ENCODE measurements around the gene WDR83.
"Not testable (repeated sequence)": the region's sequence is repeated elsewhere in the genome, so short reads cannot be mapped to it uniquely, and the experiment has no call there.

Gene WDR83

GRCh38 chr19:12656899-12657571 lies 9.6 kb upstream of the WDR83 start:
- no peak for DNase-seq

DNA sequence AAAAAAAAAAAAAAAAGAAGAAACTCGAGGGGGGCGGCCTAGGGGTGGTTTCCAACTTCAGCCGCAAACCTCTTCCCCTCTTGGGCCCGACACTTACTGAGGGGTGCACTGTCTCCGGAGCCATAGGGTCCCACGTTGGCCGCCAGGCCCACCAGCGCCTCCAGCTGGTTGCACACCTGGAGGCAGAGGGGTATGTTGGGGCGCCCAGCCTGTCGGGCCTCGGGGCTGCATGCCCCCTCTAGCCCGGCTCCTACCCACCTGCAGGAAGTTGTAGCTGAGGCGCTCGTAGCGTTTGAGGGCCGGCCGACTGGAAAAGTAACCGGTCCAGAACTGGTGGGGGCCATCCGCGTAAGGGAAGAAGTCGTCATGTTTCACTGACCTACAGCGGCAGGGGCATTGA lies 8.6 kb upstream of the WDR83 start:
- no peak for DNase-seq

- DNase-seq: no peak
These were observed 5.6 kb upstream of the WDR83 start for GRCh38 chr19:12660980-12661379.

- DNase-seq: no peak
These were observed 2.0 kb upstream of the WDR83 start for GRCh38 chr19:12664406-12665280.

GRCh38 chr19:12665281-12665573 lies 1.4 kb upstream of the WDR83 start:
- DNase-seq: peak; percentile 36

DNA sequence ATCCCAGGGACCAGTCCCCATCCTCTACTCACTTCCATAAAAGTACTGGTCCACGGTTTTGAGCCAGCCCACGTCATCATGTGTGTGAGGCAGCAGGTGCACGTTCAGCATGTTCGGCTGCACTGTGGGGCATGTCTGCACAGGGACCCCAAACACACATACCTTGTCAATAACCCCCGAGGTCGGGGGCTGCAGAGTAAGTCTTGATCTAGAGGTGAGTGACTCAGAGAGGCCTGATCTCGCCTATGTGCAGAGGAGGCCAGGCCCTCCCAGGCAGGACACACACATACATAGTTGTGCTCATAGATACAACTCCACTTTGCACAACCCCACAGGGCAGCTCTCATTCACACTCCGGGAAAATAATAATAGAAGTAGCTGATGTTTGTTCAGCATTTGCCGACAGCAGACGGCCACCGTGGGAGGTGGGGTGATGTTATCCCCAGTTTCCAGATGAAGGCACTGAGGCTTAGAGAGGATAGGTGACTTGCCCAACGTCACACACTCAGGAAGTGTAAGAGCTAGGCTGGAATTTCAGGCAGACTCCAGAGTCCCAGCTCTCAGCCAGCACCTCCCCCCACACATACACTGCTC lies 839 bp upstream of the WDR83 start:
- DNase-seq: no peak

DNA sequence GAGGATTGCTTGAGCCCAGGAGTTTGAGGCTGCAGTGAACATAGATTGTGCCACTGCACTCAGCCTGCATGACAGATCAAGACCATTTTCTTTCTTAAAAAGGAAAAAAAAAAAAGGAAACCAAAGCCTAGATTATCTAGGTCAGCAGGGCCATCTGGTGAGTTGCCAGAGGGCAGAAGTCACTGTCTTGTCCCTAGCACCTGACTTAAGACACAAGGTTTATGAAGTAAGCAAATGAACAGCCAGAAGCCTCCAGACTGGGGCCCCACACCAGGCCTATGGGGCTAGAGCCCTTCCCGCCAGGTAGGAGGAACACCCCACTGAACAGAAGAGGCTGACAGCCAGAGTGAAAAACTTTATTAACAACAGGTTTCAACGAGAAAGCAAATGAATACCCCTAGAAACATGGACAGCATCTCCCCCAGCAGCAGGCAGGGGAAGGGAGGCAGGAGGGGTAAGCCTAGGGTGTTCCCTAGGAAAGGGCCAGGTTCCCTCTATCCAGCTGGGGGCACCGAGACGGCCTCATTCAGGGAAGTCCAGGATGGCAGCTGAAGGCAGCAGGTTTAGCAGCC lies 1.2 kb downstream of the WDR83 start:
- no peak for DNase-seq

DNA sequence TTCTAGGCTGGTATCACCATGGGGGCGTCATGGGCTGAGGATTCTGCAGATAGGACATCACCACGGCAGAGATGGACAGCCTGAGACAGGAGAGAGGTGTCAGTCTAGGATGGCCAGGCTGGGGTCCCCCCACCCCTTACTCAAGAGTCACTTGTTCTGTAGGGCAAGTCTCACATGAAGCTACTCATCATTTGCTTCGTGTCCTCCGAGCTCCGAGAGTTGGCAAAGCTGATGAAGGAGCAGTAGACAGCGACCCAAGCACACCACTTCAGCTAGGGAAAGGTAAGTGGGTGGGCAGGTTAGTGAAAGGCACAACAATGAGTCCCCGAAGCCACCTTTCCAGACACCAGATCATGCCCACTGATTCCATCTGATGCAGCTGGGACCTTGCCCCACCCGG lies 1.7 kb downstream of the WDR83 start:
- no peak for DNase-seq

- DNase-seq: peak; percentile 69
These were observed 2.3 kb downstream of the WDR83 start for GRCh38 chr19:12668932-12669269.

GRCh38 chr19:12669270-12670158 lies 2.9 kb downstream of the WDR83 start:
- peak; percentile 68 for DNase-seq

DNA sequence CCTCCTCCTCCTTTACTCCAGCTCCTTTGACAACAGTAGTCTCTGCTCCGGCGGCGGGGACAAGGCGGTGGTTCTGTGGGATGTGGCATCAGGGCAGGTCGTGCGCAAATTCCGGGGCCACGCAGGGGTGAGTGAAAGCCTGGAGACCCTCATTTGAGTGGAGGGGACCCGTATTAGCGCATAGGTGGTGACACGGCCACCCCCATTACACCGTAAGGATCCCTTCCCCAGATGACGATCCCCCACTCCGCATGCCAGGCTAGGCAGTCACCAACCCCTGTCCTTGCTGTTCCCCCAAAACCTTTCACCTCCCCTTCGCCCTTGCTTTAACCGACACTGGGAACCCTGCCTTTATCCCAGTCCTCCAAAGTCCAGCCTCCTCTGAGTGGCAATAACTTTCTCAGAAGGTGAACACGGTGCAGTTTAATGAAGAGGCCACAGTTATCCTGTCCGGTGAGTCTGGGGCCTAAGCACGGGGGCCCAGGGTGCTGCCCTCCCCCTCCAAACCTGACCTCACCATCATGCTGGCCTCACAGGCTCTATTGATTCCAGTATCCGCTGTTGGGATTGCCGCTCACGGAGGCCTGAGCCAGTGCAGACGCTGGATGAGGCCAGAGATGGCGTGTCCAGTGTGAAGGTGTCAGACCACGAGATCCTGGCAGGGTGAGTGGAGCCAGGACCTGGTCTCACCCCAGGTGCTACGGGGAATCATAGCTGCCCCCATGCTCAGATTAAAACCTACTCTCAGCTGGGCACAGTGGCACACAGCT lies 3.7 kb downstream of the WDR83 start:
- DNase-seq: no peak

GRCh38 chr19:12672744-12673143 lies 6.1 kb downstream of the WDR83 start:
- no peak for DNase-seq

DNA sequence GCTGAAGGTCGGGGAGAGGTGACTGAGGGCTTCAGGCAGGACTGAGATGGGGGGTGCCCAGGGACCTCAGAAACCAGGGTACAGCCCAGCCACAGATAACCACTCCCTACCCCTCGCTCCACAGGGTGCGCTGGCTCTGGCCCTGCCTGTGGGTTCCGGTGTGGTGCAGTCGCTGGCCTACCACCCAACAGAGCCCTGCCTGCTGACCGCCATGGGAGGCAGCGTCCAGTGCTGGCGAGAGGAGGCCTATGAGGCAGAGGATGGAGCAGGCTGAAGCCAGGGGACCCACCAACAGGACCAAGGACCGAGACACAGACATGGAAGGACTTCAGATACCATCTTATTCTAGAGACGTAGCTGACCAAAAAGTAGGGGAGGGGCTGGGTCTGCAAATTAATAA lies 8.8 kb downstream of the WDR83 start:
- no peak for DNase-seq

DNA sequence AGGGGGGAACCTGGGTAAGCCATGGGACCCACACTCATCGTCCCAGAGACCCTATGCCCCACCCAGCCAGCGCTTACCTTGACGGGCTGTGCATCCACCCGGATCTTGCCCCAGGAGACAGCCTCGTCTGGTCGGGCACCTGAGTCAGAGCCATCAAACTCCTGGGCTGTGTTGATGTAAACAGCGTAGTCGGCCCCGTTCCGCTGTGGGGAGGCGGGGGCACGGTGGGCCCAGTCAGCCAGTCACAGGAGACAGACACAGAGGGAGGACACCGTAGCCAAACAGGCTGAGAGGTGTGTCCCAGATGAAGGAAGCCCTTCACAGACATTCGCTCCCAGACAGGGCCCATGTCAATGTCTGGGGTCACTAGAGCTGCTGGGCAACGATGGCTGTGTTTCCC lies 9.3 kb downstream of the WDR83 start:
- no peak for DNase-seq

DNA sequence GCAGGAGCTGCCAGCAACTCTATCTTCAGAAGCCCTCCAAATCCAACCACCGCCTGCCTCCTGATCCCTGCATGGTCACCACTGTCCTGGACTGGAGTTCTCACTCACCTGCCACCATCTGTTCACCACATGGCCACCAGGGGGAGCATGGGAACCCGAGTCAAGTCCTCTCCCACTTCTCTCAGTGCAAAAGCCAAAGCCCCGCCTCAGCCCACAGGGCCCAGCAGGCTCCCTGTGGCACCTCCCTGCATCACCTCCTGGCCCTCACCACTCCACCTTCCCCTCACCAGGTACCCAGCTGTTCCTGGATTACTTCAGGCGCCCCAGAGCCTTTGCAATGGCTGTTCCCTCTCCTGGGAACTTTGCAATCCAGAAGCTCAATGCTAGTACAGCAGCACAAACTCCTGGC lies 9.8 kb downstream of the WDR83 start:
- peak; percentile 78 for DNase-seq

GRCh38 chr19:12676928-12677327 lies 10.3 kb downstream of the WDR83 start:
- DNase-seq: no peak

DNA sequence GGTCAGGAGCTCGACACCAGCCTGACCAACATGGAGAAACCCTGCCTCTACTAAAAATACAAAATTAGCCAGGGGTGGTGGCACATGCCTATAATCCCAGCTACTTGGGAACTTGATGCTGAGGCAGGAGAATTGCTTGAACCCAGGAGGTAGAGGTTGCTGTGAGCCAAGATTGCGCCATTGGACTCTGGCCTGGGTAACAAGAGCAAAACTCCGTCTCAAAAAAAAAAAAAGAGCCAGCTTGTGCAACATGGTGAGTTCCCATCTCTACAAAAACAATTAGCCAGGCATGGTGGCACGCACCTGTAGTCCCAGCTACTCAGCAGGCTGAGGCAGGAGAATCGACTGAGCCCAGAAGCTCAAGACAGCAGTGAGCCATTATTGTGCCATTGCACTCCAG lies 11.4 kb downstream of the WDR83 start:
- not testable (repeated sequence) for DNase-seq

DNA sequence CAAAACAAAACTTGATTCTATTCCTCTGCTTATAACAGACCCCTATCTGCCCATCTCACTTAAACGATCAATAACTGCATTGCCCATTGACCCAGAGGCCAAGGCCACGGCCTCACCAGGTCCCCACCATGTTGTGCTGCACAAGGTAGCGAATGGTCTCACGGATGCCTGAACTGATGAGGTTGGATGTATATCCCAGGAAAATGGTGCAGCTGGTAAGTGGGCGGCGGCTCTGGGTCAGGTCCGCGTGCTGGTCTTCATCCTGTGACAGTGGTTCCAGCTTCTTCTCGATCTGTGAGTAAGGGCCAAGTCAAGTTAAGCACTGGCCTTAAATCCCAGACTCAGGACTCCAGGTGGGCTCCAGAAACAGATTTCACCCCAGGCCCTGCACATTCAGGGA lies 13.4 kb downstream of the WDR83 start:
- no peak for DNase-seq

- DNase-seq: peak; percentile 89
These were observed 14.7 kb downstream of the WDR83 start, which contains the start of gene DHPS for GRCh38 chr19:12681074-12681987. Gene DHPS, minus strand, starts transcription at chr19:12681880. Its CDS starts 114 bp downstream, at chr19:12681766.

DNA sequence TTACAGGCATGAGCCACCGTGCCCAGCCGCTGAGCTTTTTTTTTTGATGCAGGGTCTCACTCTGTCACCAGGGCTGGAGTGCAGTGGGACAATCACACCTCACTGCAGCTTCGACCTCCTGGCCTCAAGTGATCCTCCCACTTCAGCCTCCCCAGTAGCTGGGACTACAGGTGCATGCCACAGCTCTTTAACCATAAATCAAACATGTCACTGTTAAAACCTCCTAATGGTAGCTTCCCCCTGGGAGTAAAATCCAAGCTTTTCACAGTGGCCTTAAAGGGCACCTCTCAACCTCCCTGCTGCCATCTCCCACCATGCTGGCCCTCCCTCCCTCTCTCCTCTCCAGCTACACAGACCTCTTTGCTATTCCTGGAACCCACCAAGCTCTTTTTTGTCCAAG lies 19.2 kb downstream of the WDR83 start:
- no peak for DNase-seq

Measured in effector CD4-positive, alpha-beta T cell (primary cell).